ENCODE results near the gene ANKUB1.

The ANKUB1 gene

GRCh38 chr3:149808209-149808829 lies 16.0 kb upstream of the ANKUB1 start:
- peak; percentile 72 for DNase-seq (ENCODE audit: low spot score)

- DNase-seq (ENCODE audit: low spot score): no peak
Observed at GRCh38 chr3:149806171-149806778, 13.9 kb upstream of the ANKUB1 start.

DNA sequence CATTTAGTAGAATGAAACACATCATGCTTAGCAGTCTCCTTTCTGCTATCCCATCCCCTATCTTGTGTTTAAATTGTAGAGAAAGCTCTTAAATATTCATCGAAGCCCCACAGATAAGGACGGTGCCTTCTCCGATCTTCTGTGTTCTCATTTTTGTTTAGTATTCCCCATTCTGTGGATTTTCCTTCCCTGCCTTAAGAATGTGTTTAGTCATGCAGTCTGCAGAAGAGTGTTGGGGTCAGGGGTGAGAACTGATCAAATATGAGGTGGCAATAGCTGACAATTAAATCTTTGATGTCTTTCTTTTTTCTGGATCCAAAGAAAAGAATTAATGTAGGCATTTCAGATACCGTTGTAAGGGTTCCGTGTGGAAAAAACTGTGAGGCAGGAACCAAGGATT lies 9.3 kb upstream of the ANKUB1 start:
- DNase-seq (ENCODE audit: low spot score): no peak

GRCh38 chr3:149801195-149801594 lies 8.8 kb upstream of the ANKUB1 start:
- no peak for DNase-seq (ENCODE audit: low spot score)

- DNase-seq (ENCODE audit: low spot score): no peak
Observed at GRCh38 chr3:149800693-149801092, 8.3 kb upstream of the ANKUB1 start.

DNA sequence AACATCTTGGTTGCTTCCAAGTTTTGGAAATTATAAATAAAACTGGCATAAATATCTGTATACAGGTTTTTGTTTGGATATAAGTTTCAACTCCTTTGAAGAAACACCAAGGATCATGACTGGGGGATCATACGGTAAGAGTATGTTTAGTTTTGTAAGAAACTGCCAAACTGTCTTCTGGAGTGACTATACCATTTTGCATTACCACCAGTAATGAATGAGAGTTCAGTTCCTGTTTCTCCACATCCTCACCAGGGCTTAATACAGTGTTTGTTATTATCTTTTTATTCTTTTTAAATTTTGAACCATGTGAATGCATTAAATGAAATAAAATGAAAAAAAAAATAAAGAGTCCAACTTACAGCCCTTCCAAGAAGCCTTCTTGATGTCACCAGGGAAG lies 3.7 kb upstream of the ANKUB1 start:
- DNase-seq (ENCODE audit: low spot score): no peak

DNA sequence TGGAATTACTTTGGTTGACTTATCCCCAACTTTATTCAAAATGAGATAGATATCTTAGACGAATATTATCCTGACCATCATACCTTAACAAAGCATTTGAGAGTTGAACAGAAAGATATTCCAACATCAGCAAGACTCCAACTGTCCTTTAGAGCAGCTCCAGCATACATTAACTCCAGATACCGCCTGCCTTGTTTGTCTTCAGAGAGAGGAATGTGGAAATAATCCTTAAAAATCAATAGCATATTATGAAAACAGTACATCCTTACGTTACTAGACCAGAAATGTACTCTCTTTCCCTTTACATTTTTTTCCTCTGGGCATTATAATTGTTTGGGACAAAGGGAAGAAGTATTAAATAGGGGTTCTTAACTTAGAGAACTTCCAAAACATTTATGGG lies 1.7 kb downstream of the ANKUB1 start:
- DNase-seq (ENCODE audit: low spot score): no peak

GRCh38 chr3:149790268-149790667 lies 2.1 kb downstream of the ANKUB1 start:
- DNase-seq (ENCODE audit: low spot score): peak; percentile 57

GRCh38 chr3:149784064-149784704 lies 8.2 kb downstream of the ANKUB1 start:
- DNase-seq (ENCODE audit: low spot score): no peak

- DNase-seq (ENCODE audit: low spot score): peak; percentile 46
Observed at GRCh38 chr3:149783576-149783975, 8.8 kb downstream of the ANKUB1 start.

DNA sequence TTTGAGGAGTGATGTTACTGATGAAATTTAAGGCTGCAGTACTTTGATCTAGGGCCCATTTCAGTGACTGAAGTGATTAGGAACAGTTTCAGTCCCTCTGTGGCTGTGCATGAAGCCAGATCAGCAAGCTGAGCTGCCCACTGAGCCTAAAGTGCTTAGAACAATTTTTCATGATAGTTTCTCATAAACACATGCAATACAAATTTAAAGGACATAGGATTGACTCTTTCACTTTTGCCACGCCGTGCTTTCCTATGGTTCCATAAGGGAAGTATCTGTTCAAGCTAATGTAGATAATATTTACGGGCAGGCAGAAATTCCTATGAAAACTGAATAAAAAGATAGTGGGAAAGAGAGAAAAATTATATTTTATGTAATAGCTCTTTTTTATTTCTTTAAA lies 10.6 kb downstream of the ANKUB1 start:
- no peak for DNase-seq (ENCODE audit: low spot score)

DNA sequence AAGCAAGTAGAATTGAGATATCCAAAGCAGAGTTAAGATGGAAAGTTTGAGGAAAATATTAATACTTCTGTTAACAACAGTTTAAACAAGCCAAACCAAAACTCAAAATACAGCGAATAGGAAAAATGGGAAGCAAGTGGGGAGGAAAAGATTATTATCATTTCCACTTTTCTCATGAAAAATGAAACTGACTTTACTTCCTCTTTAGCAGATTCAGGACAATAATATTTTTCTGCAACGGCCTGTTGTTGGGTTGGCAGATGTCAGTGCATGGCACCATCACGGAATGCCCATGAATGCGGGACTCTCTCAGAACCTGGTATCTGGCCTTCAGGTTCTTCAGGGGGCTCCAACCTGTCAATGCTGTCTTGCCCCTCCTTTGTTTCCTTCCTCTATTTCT lies 11.1 kb downstream of the ANKUB1 start:
- DNase-seq (ENCODE audit: low spot score): no peak

- no peak for DNase-seq (ENCODE audit: low spot score)
Observed at GRCh38 chr3:149777414-149778214, 14.7 kb downstream of the ANKUB1 start.

GRCh38 chr3:149776170-149776569 lies 16.2 kb downstream of the ANKUB1 start:
- no peak for DNase-seq (ENCODE audit: low spot score)

- DNase-seq (ENCODE audit: low spot score): no peak
Observed at GRCh38 chr3:149772861-149773260, 19.5 kb downstream of the ANKUB1 start.

DNA sequence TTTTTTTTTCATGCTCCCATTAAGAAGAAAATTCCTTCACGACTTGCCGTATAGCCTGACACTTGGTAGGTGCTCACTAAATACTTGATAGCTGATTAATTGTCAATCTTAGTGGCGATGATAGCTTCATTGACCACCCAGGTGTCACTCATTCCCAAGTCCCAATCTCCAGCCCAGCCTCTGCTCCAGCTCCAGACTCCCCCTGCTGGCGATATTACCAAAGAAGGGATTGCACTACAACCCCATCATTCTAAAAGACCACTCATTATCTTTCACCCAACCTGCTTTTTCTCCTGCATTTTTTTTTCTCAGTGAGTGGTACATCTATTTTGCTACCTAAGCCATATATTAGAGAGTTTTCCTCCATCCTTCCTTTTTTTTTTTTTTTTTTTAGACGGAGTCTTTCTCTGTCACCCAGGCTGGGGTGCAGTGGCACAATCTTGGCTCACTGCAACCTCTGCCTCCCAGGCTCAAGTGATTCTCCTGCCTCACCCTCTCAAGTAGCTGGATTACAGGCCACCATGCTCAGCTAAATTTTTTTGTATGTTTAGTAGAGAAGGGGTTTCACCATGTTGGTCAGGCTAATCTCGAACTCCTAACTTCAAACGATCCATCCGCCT lies 20.6 kb downstream of the ANKUB1 start:
- DNase-seq (ENCODE audit: low spot score): peak; percentile 49

- DNase-seq (ENCODE audit: low spot score): no peak
Observed at GRCh38 chr3:149770246-149770645, 22.1 kb downstream of the ANKUB1 start.

GRCh38 chr3:149768704-149769103 lies 23.6 kb downstream of the ANKUB1 start:
- DNase-seq (ENCODE audit: low spot score): no peak

GRCh38 chr3:149767720-149768119 lies 24.6 kb downstream of the ANKUB1 start:
- no peak for DNase-seq (ENCODE audit: low spot score)

DNA sequence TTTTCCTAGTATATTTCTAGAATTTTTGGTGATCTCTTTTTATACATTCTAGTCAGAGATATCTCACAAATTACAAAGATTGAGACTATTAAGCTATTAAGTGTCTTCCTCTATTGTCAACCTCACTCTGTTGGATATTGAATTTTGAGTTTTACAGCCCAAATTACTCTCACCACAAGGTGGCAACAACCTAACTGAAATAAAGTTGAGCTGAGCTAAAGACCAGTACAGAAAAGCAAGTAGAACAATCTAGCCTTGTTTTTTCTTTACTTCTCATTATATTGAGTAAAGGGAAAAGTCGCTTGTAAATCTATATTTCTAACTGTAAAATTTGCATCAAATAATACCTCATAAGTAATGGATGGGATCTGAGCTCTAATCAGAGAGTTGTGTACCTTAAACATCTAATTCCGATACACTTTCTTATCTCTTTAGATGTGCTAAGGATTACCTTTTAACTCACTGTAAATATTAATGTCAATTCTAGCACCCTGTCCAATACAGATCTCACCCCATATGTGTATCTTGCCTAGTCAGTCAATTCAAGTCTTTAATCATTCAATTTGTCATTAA lies 26.5 kb downstream of the ANKUB1 start:
- DNase-seq (ENCODE audit: low spot score): peak; percentile 22

DNA sequence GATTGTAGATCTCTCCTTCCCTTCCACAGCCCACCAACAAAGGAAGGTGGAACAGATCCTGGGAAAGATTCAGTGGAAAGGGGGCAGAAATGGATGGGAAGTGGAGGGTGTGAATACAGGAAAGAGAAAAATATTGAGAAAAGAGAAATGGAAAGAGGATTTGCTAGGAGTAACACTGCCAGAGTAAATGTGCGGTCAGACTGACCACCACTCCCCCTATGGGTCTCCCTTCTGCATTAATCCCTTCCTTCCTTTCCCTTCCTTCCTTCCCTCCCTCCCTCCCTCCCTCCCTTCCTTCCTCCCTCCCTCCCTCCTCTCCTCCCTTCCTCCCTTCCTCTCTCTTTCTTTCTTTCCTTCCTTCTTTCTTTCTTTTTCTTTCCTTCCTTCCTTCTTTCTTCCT lies 28.1 kb downstream of the ANKUB1 start:
- no peak for DNase-seq (ENCODE audit: low spot score)

DNA sequence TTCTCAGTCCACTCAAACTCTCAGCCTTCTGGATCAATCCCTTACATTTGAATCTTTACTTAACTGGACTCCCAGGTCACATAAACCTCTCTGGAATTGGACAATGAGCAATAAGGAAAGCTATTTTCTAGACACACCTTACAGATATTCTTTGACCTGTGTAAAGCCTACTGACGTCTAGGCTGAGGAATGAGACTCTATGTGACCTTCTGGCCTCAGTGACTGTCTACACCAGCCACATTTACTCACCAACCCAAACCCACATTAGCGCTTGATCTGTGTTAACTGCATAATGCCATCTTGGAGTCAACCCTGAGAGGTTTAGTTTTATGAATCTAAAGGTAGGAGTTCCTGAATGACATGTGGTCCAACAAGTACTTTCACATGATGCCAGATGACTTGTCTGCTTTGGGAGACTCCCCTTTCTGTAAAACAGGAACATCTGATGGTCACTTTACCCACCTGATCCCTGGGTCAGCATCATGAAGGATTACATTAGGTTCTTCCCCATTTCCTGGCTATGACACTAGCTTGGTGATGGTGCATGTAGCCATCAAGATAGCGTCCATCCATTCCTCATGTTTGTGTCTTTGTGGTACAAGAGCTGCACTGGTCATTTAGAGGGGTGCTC lies 28.7 kb downstream of the ANKUB1 start:
- DNase-seq (ENCODE audit: low spot score): peak; percentile 5
